ENCODE data around the gene SERHL2. TPM values are rescaled to one million over a fixed set of nuclear protein-coding genes. Genes with fewer than 3 reads are reported as not detected.
"Not testable (repeated sequence)": the region's sequence is repeated elsewhere in the genome, so short reads cannot be mapped to it uniquely, and the experiment has no call there.

The SERHL2 gene
- polyA plus RNA-seq (2013) = 1.2 TPM

- 2% methylated on average over 57 of the region's 75 CpGs for WGBS (ENCODE audit: insufficient coverage)
Observed at GRCh38 chr22:42553475-42554361, at the start of gene SERHL2. TSS of gene SERHL2 (plus strand) at chr22:42553956. CDS start at chr22:42554021, 65 bp downstream.

DNA sequence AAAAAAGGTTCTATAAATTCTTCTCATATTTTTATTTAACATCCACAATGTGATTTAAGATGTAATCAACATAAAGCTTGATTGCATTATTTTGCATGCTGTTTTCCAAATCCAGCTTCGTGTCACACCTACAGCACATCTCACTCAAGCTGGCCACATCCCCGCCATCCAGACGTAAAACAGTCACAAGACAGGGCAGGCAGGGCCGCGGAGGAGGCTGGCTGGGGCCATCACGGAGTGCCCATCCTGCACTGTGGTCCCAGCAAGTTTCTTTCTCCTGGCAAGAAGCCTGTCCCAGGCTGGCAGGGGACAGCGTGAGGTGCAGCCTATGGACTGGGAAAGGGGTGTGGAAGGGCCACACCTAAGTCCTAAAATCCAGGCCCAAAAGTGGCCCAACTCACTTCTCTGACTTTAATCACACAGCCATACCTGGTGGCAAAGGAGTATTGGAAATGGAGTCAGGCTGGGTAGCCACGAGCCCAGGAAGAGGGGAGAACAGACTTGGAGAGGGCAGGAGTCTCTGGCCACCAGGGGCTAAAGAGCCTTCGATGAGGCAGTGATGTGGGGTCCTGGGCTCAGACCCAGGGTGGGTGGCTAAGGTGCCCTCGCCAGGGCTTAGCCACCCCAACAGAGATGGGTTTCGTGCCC, 45.3 kb upstream of the SERHL2 start:
- H3K36me3 ChIP-seq (ENCODE audit: control insufficient read depth in 4 of 4, insufficient read depth in 4 of 4, low read length in 3 of 4) = peaks cover 0 to 13% (median 10%) of the 10 kb centered on the region in 4 experiments
- DNase-seq = not testable (repeated sequence)

More at GRCh38 chr22:42553475-42554361, at the start of gene SERHL2:
- Histone ChIP-seq H3K4me3 (ENCODE audit: control insufficient read depth in 1 of 7, extremely low read depth in 1 of 7, insufficient read depth in 4 of 7, low read depth in 2 of 7, low read length in 6 of 7) (peak within 1 kb of the TSS in 6 of 7 experiments; percentile 43 to 78 (median 64)), H3K9me3 (ENCODE audit: control extremely low read depth in 1 of 5, control insufficient read depth in 4 of 5, insufficient read depth in 2 of 5, low read depth in 1 of 5, low read length in 4 of 5) (peaks cover 0 to 5% (median 0%) of the 10 kb centered on the region in 5 experiments), H3K4me1 (ENCODE audit: control extremely low read depth in 1 of 4, control insufficient read depth in 4 of 4, insufficient read depth in 4 of 4, low read length in 3 of 4) (peaks cover 0 to 11% (median 11%) of the 10 kb centered on the region in 4 experiments), H3K27me3 (replicated peaks in 2 of 5; ENCODE audit: control insufficient read depth in 4 of 5, insufficient read depth in 5 of 5, low read length in 4 of 5) (peaks cover 0 to 9% (median 3%) of the 10 kb centered on the region in 5 experiments), H3K36me3 (ENCODE audit: control insufficient read depth in 4 of 4, insufficient read depth in 4 of 4, low read length in 3 of 4) (no peaks in the 10 kb centered on the region), H3K27ac (ENCODE audit: insufficient read depth in 1 of 2, low read depth in 1 of 2, low read length in 2 of 2, poor library complexity in 1 of 2, severe bottlenecking in 2 of 2) (no peak within 1 kb of the TSS)
- POLR2A ChIA-PET = no interaction called here
- peak; percentile 74 to 87 (median 80) for DNase-seq
- CTCF ChIA-PET = no interaction called here

DNA sequence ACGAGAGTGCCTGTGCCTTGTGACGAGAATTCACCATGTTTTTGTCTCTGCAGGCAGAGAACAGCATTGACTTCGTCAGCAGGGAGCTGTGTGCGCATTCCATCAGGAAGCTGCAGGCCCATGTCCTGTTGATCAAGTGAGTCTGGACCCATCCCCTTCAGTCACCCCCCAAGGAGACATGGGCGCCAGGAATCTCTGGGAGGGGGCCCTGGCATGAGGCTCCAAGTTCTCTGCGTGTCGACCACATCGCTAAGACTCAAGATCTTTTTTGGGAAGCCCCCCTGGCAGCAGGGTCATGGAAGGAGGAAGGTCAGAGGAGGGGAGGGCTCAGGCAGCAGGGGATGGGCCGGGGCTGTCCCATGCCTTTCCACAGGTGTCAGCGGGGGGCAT, 44.8 kb upstream of the SERHL2 start:
- peaks cover 0 to 17% (median 11%) of the 10 kb centered on the region in 4 experiments for H3K36me3 ChIP-seq (ENCODE audit: control insufficient read depth in 4 of 4, insufficient read depth in 4 of 4, low read length in 3 of 4)
- H3K9me3 ChIP-seq (ENCODE audit: control extremely low read depth in 1 of 5, control insufficient read depth in 4 of 5, insufficient read depth in 2 of 5, low read depth in 1 of 5, low read length in 4 of 5); POLR2A ChIA-PET; H3K27me3 ChIP-seq (replicated peaks in 2 of 5; ENCODE audit: control insufficient read depth in 4 of 5, insufficient read depth in 5 of 5, low read length in 4 of 5); CTCF ChIA-PET; H3K27ac ChIP-seq (ENCODE audit: insufficient read depth in 1 of 2, low read depth in 1 of 2, low read length in 2 of 2, poor library complexity in 1 of 2, severe bottlenecking in 2 of 2); DNase-seq; H3K4me1 ChIP-seq (ENCODE audit: control extremely low read depth in 1 of 4, control insufficient read depth in 4 of 4, insufficient read depth in 4 of 4, low read length in 3 of 4); H3K4me3 ChIP-seq (ENCODE audit: control insufficient read depth in 1 of 7, extremely low read depth in 1 of 7, insufficient read depth in 4 of 7, low read depth in 2 of 7, low read length in 6 of 7): not testable (repeated sequence)
- WGBS (ENCODE audit: insufficient coverage) = 90% methylated on average over 6 of the region's 10 CpGs

More for the DNA sequence above, 45.3 kb upstream of the SERHL2 start:
- H3K9me3 ChIP-seq (ENCODE audit: control extremely low read depth in 1 of 5, control insufficient read depth in 4 of 5, insufficient read depth in 2 of 5, low read depth in 1 of 5, low read length in 4 of 5); H3K4me1 ChIP-seq (ENCODE audit: control extremely low read depth in 1 of 4, control insufficient read depth in 4 of 4, insufficient read depth in 4 of 4, low read length in 3 of 4); H3K4me3 ChIP-seq (ENCODE audit: control insufficient read depth in 1 of 7, extremely low read depth in 1 of 7, insufficient read depth in 4 of 7, low read depth in 2 of 7, low read length in 6 of 7); H3K27me3 ChIP-seq (replicated peaks in 2 of 5; ENCODE audit: control insufficient read depth in 4 of 5, insufficient read depth in 5 of 5, low read length in 4 of 5); H3K27ac ChIP-seq (ENCODE audit: insufficient read depth in 1 of 2, low read depth in 1 of 2, low read length in 2 of 2, poor library complexity in 1 of 2, severe bottlenecking in 2 of 2); POLR2A ChIA-PET; CTCF ChIA-PET: not testable (repeated sequence)
- WGBS (ENCODE audit: insufficient coverage) = 100% methylated on average over 1 of the region's 11 CpGs

- POLR2A ChIA-PET = no interaction called here
- 96% methylated on average over 13 of the region's 15 CpGs for WGBS (ENCODE audit: insufficient coverage)
- Histone ChIP-seq H3K4me1 (ENCODE audit: control extremely low read depth in 1 of 4, control insufficient read depth in 4 of 4, insufficient read depth in 4 of 4, low read length in 3 of 4) (peaks cover 0 to 2% (median 0%) of the 10 kb centered on the region in 4 experiments), H3K4me3 (ENCODE audit: control insufficient read depth in 1 of 7, extremely low read depth in 1 of 7, insufficient read depth in 4 of 7, low read depth in 2 of 7, low read length in 6 of 7) (no peak overlapping the region), H3K36me3 (ENCODE audit: control insufficient read depth in 4 of 4, insufficient read depth in 4 of 4, low read length in 3 of 4) (peaks cover 0 to 18% (median 15%) of the 10 kb centered on the region in 4 experiments), H3K9me3 (ENCODE audit: control extremely low read depth in 1 of 5, control insufficient read depth in 4 of 5, insufficient read depth in 2 of 5, low read depth in 1 of 5, low read length in 4 of 5) (no peaks in the 10 kb centered on the region), H3K27ac (ENCODE audit: insufficient read depth in 1 of 2, low read depth in 1 of 2, low read length in 2 of 2, poor library complexity in 1 of 2, severe bottlenecking in 2 of 2) (no peak overlapping the region), H3K27me3 (replicated peaks in 2 of 5; ENCODE audit: control insufficient read depth in 4 of 5, insufficient read depth in 5 of 5, low read length in 4 of 5) (no peaks in the 10 kb centered on the region)
- CTCF ChIA-PET = no interaction called here
- no peak for DNase-seq
Observed at GRCh38 chr22:42509548-42509947, 44.2 kb upstream of the SERHL2 start.

DNA sequence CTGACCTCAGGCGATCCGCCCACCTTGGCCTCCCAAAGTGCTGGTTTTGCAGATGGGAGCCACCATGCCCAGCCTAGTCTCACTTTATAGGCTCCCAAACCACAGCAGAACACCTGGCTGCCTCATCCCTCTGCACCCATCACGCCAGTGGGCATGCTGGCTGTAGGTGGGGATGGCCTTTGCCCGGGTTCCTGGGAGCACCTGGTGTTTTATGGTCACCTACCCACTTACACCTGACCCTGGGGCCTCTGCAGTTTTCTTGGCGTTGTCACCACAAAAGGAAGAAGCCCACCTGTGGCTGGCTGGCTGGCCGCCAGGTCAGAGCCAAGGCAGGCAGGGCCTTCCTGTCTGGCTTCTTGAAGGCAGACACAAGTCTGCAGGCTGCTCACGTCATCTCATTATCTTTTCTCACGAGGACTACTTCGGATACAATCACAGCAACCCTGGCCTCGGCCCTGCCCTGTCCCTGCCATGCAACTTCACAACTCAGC, 42.3 kb upstream of the SERHL2 start:
- Histone ChIP-seq H3K4me3 (ENCODE audit: control insufficient read depth in 1 of 7, extremely low read depth in 1 of 7, insufficient read depth in 4 of 7, low read depth in 2 of 7, low read length in 6 of 7) (no peak overlapping the region), H3K27me3 (replicated peaks in 2 of 5; ENCODE audit: control insufficient read depth in 4 of 5, insufficient read depth in 5 of 5, low read length in 4 of 5) (no peaks in the 10 kb centered on the region), H3K4me1 (ENCODE audit: control extremely low read depth in 1 of 4, control insufficient read depth in 4 of 4, insufficient read depth in 4 of 4, low read length in 3 of 4) (peaks cover 0 to 2% (median 0%) of the 10 kb centered on the region in 4 experiments), H3K36me3 (ENCODE audit: control insufficient read depth in 4 of 4, insufficient read depth in 4 of 4, low read length in 3 of 4) (peaks cover 0 to 29% (median 24%) of the 10 kb centered on the region in 4 experiments), H3K9me3 (ENCODE audit: control extremely low read depth in 1 of 5, control insufficient read depth in 4 of 5, insufficient read depth in 2 of 5, low read depth in 1 of 5, low read length in 4 of 5) (no peaks in the 10 kb centered on the region), H3K27ac (ENCODE audit: insufficient read depth in 1 of 2, low read depth in 1 of 2, low read length in 2 of 2, poor library complexity in 1 of 2, severe bottlenecking in 2 of 2) (no peak overlapping the region)
- WGBS (ENCODE audit: insufficient coverage) = 94% methylated on average over 7 of the region's 10 CpGs
- ChIA-PET POLR2A (no interaction called here), CTCF (no interaction called here)
- no peak for DNase-seq

GRCh38 chr22:42512273-42512990, 41.3 kb upstream of the SERHL2 start:
- H3K27ac ChIP-seq (ENCODE audit: insufficient read depth in 1 of 2, low read depth in 1 of 2, low read length in 2 of 2, poor library complexity in 1 of 2, severe bottlenecking in 2 of 2); H3K4me1 ChIP-seq (ENCODE audit: control extremely low read depth in 1 of 4, control insufficient read depth in 4 of 4, insufficient read depth in 4 of 4, low read length in 3 of 4); H3K9me3 ChIP-seq (ENCODE audit: control extremely low read depth in 1 of 5, control insufficient read depth in 4 of 5, insufficient read depth in 2 of 5, low read depth in 1 of 5, low read length in 4 of 5); H3K27me3 ChIP-seq (replicated peaks in 2 of 5; ENCODE audit: control insufficient read depth in 4 of 5, insufficient read depth in 5 of 5, low read length in 4 of 5); CTCF ChIA-PET; POLR2A ChIA-PET; DNase-seq; H3K4me3 ChIP-seq (ENCODE audit: control insufficient read depth in 1 of 7, extremely low read depth in 1 of 7, insufficient read depth in 4 of 7, low read depth in 2 of 7, low read length in 6 of 7): not testable (repeated sequence)
- WGBS (ENCODE audit: insufficient coverage) = 98% methylated on average over 7 of the region's 22 CpGs
- peaks cover 0 to 33% (median 27%) of the 10 kb centered on the region in 4 experiments for H3K36me3 ChIP-seq (ENCODE audit: control insufficient read depth in 4 of 4, insufficient read depth in 4 of 4, low read length in 3 of 4)
